ENCODE results near the gene MTUS2.
A peak's percentile ranks its signal among the peaks of the same experiment; 100 is the strongest.

The MTUS2 gene

GRCh38 chr13:29536853-29537252, 716.7 kb downstream of the MTUS2 start:
- DNase-seq, result no peak

GRCh38 chr13:29537736-29538651, 717.9 kb downstream of the MTUS2 start:
- DNase-seq, result no peak

GRCh38 chr13:29538652-29539040, 718.5 kb downstream of the MTUS2 start:
- no peak for DNase-seq

GRCh38 chr13:29539856-29540255, 719.7 kb downstream of the MTUS2 start:
- DNase-seq, result no peak

GRCh38 chr13:29540334-29540733, 720.2 kb downstream of the MTUS2 start:
- no peak for DNase-seq

GRCh38 chr13:29540799-29541198, 720.7 kb downstream of the MTUS2 start:
- no peak for DNase-seq

- no peak for DNase-seq
These were observed 721.3 kb downstream of the MTUS2 start for GRCh38 chr13:29541400-29541799.

- no peak for DNase-seq
These were observed 722.2 kb downstream of the MTUS2 start for GRCh38 chr13:29542381-29542780.

- DNase-seq, result peak; percentile 42
These were observed 723.4 kb downstream of the MTUS2 start for GRCh38 chr13:29543230-29544215.

- no peak for DNase-seq
These were observed 725.8 kb downstream of the MTUS2 start for GRCh38 chr13:29545988-29546387.

GRCh38 chr13:29546662-29547061, 726.5 kb downstream of the MTUS2 start:
- DNase-seq, result no peak

- no peak for DNase-seq
These were observed 727.0 kb downstream of the MTUS2 start for GRCh38 chr13:29547153-29547552.

GRCh38 chr13:29548722-29549121, 728.6 kb downstream of the MTUS2 start:
- DNase-seq, result peak; percentile 55

- DNase-seq, result no peak
These were observed 730.4 kb downstream of the MTUS2 start for GRCh38 chr13:29550430-29550988.

- DNase-seq, result no peak
These were observed 731.1 kb downstream of the MTUS2 start for GRCh38 chr13:29551214-29551613.

All from hematopoietic multipotent progenitor cell treated with erythropoietin and hydrocortisone succinate and interleukin-3 and kit ligand, for 8 days (in vitro differentiated cells).